K562 (cell line): ENCODE data around the gene CTBP2. TPM values are rescaled to one million over a fixed set of nuclear protein-coding genes. Genes with fewer than 3 reads are reported as not detected.

ENCODE experiments used
- ATAC-seq: fragments of 200-7000 bp; cut with Tn5 transposase; 3 replicates; pipeline ENCODE4 v1.9.1; 2020; ENCODE audit warnings: moderate library complexity
- BruUV-seq: library from RNA; stranded (reverse); fragments of 400-500 nt; replicated peaks from 2 replicates; lab custom pipeline; 2021; lab: Mats Ljungman, UMichigan
- CTCF ChIA-PET: fragments of 300-600 bp; formaldehyde crosslinking; extraction: SDS; loops from one replicate; lab custom pipeline; 2021; ENCODE audit warnings: low intra/inter-chr PET ratio; lab: Yijun Ruan, JAX
- POLR2A ChIA-PET: fragments of 300-600, 350-650 bp; sonication (Branson Sonifier 250); formaldehyde crosslinking; extraction: SDS; loops from one replicate; lab custom pipeline; 2021; ENCODE audit warnings: antibody characterized with exemption, inconsistent platforms; lab: Yijun Ruan, JAX
- DNase-seq, 4 experiments: peaks; one replicate each; pipeline versions ENCODE4 v3.0.0 to v3.0.0-alpha.2; 2011 to 2018; ENCODE audit warnings: low spot score in 3 of 4, mixed read lengths in 3 of 4; ENCODE audit errors: extremely low read depth in 1 of 4
- FAIRE-seq: peaks from 2 replicates; lab custom pipeline; 2011; peaks lifted over from hg19 to GRCh38; lab: Jason Lieb, UNC
- H2AFZ ChIP-seq: 2 replicates; pipeline ENCODE4 v1.6.0; 2011; ENCODE audit warnings: low read depth, low read length, control low read depth, inconsistent platforms
- H3K27ac ChIP-seq: fragments of 200-600 bp; 3 replicates; pipeline ENCODE4 v1.8.0; 2011; ENCODE audit warnings: low read depth, mild to moderate bottlenecking, control low read depth, inconsistent platforms, low read length, moderate library complexity, mixed read lengths; ENCODE audit errors: extremely low read depth
- H3K27me3 ChIP-seq, 2 experiments: fragments of 300-600 bp in 1 of 2; 2 replicates in 1 of 2; 3 replicates in 1 of 2; pipeline versions ENCODE4 v1.6.0 to v1.8.0; 2011; ENCODE audit warnings: inconsistent platforms in 2 of 2, low read length in 2 of 2, mild to moderate bottlenecking in 1 of 2, mixed read lengths in 1 of 2, moderate library complexity in 1 of 2; ENCODE audit not compliant: control insufficient read depth in 2 of 2, insufficient read depth in 2 of 2
- H3K36me3 ChIP-seq: fragments of 300-600 bp; 3 replicates; pipeline ENCODE4 v1.8.0; 2011; ENCODE audit warnings: mild to moderate bottlenecking, low read length, inconsistent platforms; ENCODE audit not compliant: control insufficient read depth, insufficient read depth
- H3K4me1 ChIP-seq, 2 experiments: fragments of 200-600 bp in 1 of 2; replicated peaks in 1 of 2; 2 replicates in 1 of 2; 3 replicates in 1 of 2; pipeline versions ENCODE4 v1.5.1 to v1.8.0; 2011; ENCODE audit warnings: inconsistent platforms in 2 of 2, low read length in 2 of 2, mild to moderate bottlenecking in 1 of 2, mixed read lengths in 1 of 2, moderate library complexity in 1 of 2; ENCODE audit not compliant: control insufficient read depth in 2 of 2, insufficient read depth in 2 of 2
- H3K4me2 ChIP-seq: 2 replicates; pipeline ENCODE4 v1.6.1; 2011; ENCODE audit warnings: low read length, control low read depth, inconsistent platforms, mixed read lengths; ENCODE audit not compliant: insufficient read depth
- H3K4me3 ChIP-seq: fragments of 200-600 bp; sonication (generic), shearing (Covaris generic); 2 replicates; pipeline ENCODE4 v1.5.1; 2016; ENCODE audit warnings: control low read depth, inconsistent platforms
- H3K79me2 ChIP-seq: fragments of 200-600 bp; 3 replicates; pipeline ENCODE4 v1.8.0; 2011; ENCODE audit warnings: low read length, inconsistent platforms; ENCODE audit not compliant: control insufficient read depth, insufficient read depth
- H3K9ac ChIP-seq, 2 experiments: 2 replicates each; pipeline versions ENCODE4 v1.6.0 to v1.6.1; 2011; ENCODE audit warnings: low read depth in 2 of 2, low read length in 2 of 2, control low read depth in 1 of 2, inconsistent platforms in 1 of 2, mild to moderate bottlenecking in 1 of 2, mixed read lengths in 1 of 2; ENCODE audit not compliant: insufficient read depth in 1 of 2
- H3K9me1 ChIP-seq: one replicate; pipeline ENCODE4 v1.6.0; 2011; ENCODE audit warnings: inconsistent platforms, mild to moderate bottlenecking, low read length, moderate library complexity; ENCODE audit not compliant: control insufficient read depth, insufficient read depth
- H3K9me3 ChIP-seq: replicated peaks from 2 replicates; pipeline ENCODE4 v1.5.1; 2011; ENCODE audit warnings: low read depth, low read length, inconsistent platforms; ENCODE audit not compliant: control insufficient read depth, insufficient read depth
- H4K20me1 ChIP-seq: replicated peaks from 2 replicates; pipeline ENCODE4 v1.6.1; 2011; ENCODE audit warnings: low read length, inconsistent platforms, mixed read lengths; ENCODE audit not compliant: control insufficient read depth, insufficient read depth
- CUX1 ChIP-seq: fragments of 200-800 bp; sonication (Bioruptor generic); IDR thresholded peaks from 2 replicates; pipeline ENCODE4 v1.6.1; 2016; ENCODE audit warnings: missing genetic modification characterization, missing compliant biosample characterization
- KHSRP ChIP-seq: fragments of 450-650 bp; IDR thresholded peaks from 2 replicates; pipeline ENCODE4 v1.6.1; 2017
- MYNN ChIP-seq, 2 experiments: sonication (generic); formaldehyde crosslinking in 1 of 2; IDR thresholded peaks; 2 replicates each; pipeline versions ENCODE4 v1.5.0 to v1.6.1; 2016 to 2020; ENCODE audit warnings: antibody characterized with exemption in 1 of 2, missing genetic modification reagents in 1 of 2
- PTBP1 ChIP-seq: fragments of 200-400 bp; formaldehyde crosslinking; IDR thresholded peaks from 2 replicates; pipeline ENCODE4 v1.6.1; 2017; ENCODE audit warnings: low read depth, low read length
- RNF219 ChIP-seq: fragments of 250-450 bp; sonication (Bioruptor Pico); IDR thresholded peaks from 2 replicates; pipeline ENCODE4 v1.5.0; 2022; ENCODE audit warnings: mild to moderate bottlenecking
- TCF15 ChIP-seq: fragments of 250-450 bp; sonication (Bioruptor Pico); IDR thresholded peaks from 2 replicates; pipeline ENCODE4 v1.8.0; 2022; ENCODE audit warnings: moderate library complexity, mild to moderate bottlenecking, inconsistent platforms
- THAP12 ChIP-seq: fragments of 250-450 bp; sonication (Bioruptor Pico); IDR thresholded peaks from 2 replicates; pipeline ENCODE4 v1.9.0; 2021; ENCODE audit warnings: mild to moderate bottlenecking, inconsistent platforms
- ZBTB5 ChIP-seq: fragments of 450-650 bp; IDR thresholded peaks from 2 replicates; pipeline ENCODE4 v1.6.1; 2017; ENCODE audit warnings: antibody characterized with exemption
- ZNF75A ChIP-seq: fragments of 450-650 bp; formaldehyde crosslinking; IDR thresholded peaks from 2 replicates; pipeline ENCODE4 v1.4.0; 2020; ENCODE audit warnings: mild to moderate bottlenecking
- ZNF764 ChIP-seq: fragments of 250-450 bp; sonication (Bioruptor Pico); IDR thresholded peaks from 2 replicates; pipeline ENCODE4 v1.4.0; 2020; ENCODE audit warnings: low read depth, mild to moderate bottlenecking, moderate library complexity
- WGBS: fragments of 100-300 bp; shearing (Covaris generic); methylation state at CpG from one replicate; pipeline ENCODE4 v1.1.6; 2016; ENCODE audit warnings: low coverage, mixed read lengths; ENCODE audit not compliant: insufficient coverage; ENCODE audit errors: missing lambda C conversion rate; 5-methylcytosine and 5-hydroxymethylcytosine counted together
- in situ Hi-C: fragments of 300-500 bp; cut with MboI; formaldehyde crosslinking; loops from 4 replicates; pipeline ENCODE4 v1.15.0; 2018; ENCODE audit warnings: inconsistent platforms, mixed read lengths
- intact Hi-C: fragments of 100-400 bp; cut with micrococcal nuclease; formaldehyde crosslinking; loops from 2 replicates; pipeline ENCODE4 v1.14.2; 2022
- polyA plus RNA-seq, 8 experiments: library from polyadenylated mRNA; depleted of rRNA in 4 of 8; stranded (reverse) in 5 of 8; unstranded in 3 of 8; fragments of >200 nt; fragmentation: Nextera tagmentation in 2 of 8; fragmentation: Illumina TruSeq in 1 of 8; extraction: Ambion mirVana in 2 of 8; extraction: Trizol in 1 of 8; gene quantifications; 2 replicates each; pipeline versions ENCODE4 v1.2.1 to v1.2.3, GENCODE V29; 2011 to 2014; ENCODE audit warnings: inconsistent platforms in 1 of 8, missing spikeins in 1 of 8
- total RNA-seq, 7 experiments: library from RNA; depleted of rRNA in 6 of 7; stranded (reverse); fragments of >200 nt in 6 of 7; fragmentation: Illumina TruSeq in 2 of 7; extraction: Trizol in 2 of 7; gene quantifications; 2 replicates each; pipeline versions ENCODE4 v1.2.1 to v1.2.3, GENCODE V29; 2011 to 2021; ENCODE audit warnings: low replicate concordance in 1 of 7

The CTBP2 gene
- total and polyA plus RNA-seq, 9 of the 15 experiments (the other 6 are each of a cell fraction or from before 2014, with no cell fraction given) = 1.3 to 8.8 (median 5.1) TPM

- DNase-seq (no peak), FAIRE-seq (no peak), ATAC-seq (no peak)
- Histone ChIP-seq H3K4me2 (no peak overlapping the region), H3K27ac (no peak overlapping the region), H3K9me1 (peaks cover 11% of the 10 kb centered on the region), H3K4me3 (no peak overlapping the region), H3K36me3 (peaks cover 56% of the 10 kb centered on the region; the same call in 2 of the 3 replicates), H3K9ac (no peak overlapping the region), H3K4me1 (peaks cover 0 to 3% of the 10 kb centered on the region in 2 experiments; a peak in 2 of 5 replicates), H3K9me3 (no peaks in the 10 kb centered on the region), H3K79me2 (peaks cover 98% of the 10 kb centered on the region), H3K27me3 (no peaks in the 10 kb centered on the region), H2AFZ (no peak overlapping the region), H4K20me1 (peaks cover 50% of the 10 kb centered on the region)
- WGBS = 0% methylated on average over 1 of the region's 3 CpGs
- CTCF ChIA-PET = no interaction called here
- POLR2A ChIA-PET = no interaction called here
- BruUV-seq = no TSS peak
- in situ Hi-C loops (no loop called here), intact Hi-C loops (no loop called here)
- TF ChIP-seq TCF15 (CRISPR knock-in tag) (no peak), ZBTB5 (no peak), THAP12 (CRISPR knock-in tag) (no peak), MYNN (IDR thresholded peaks at IDR 0.05) (no peak), MYNN (CRISPR knock-in tag; IDR thresholded peaks at IDR 0.05) (no peak), CUX1 (CRISPR knock-in tag) (no peak), ZNF75A (no peak), PTBP1 (no peak), RNF219 (CRISPR knock-in tag) (no peak), ZNF764 (no peak), KHSRP (no peak)
Observed at GRCh38 chr10:125129076-125129458, 31.3 kb downstream of the CTBP2 start.
